ENCODE data around the gene ST3GAL3.

ST3GAL3 gene

GRCh38 chr1:43799656-43800635 lies 92.6 kb downstream of the ST3GAL3 start:
- Histone ChIP-seq H3K4me3 (ENCODE audit: insufficient read length, low read depth) (no peak overlapping the region), H3K27me3 (ENCODE audit: insufficient read depth, insufficient read length) (no peaks in the 10 kb centered on the region), H3K4me1 (ENCODE audit: insufficient read depth, insufficient read length) (peaks cover 2% of the 10 kb centered on the region), H3K36me3 (ENCODE audit: insufficient read depth, insufficient read length, low read length) (peaks cover 8% of the 10 kb centered on the region), H3K9ac (ENCODE audit: insufficient read length, low read depth) (no peak overlapping the region), H3K9me3 (ENCODE audit: insufficient read depth, low read length) (no peaks in the 10 kb centered on the region)
- TF ChIP-seq SUZ12 (IDR thresholded peaks at IDR 0.05; ENCODE audit: extremely low read depth, insufficient read depth, insufficient read length) (no peak), YY1 (IDR thresholded peaks at IDR 0.05; ENCODE audit: insufficient read depth, insufficient read length) (no peak), ZNF274 (IDR thresholded peaks at IDR 0.05; ENCODE audit: low read depth, low read length) (no peak)
- no peak for DNase-seq (ENCODE audit: low read depth, low spot score)

GRCh38 chr1:43800771-43801170 lies 93.4 kb downstream of the ST3GAL3 start:
- Histone ChIP-seq H3K4me3 (ENCODE audit: insufficient read length, low read depth) (no peak overlapping the region), H3K9me3 (ENCODE audit: insufficient read depth, low read length) (no peaks in the 10 kb centered on the region), H3K4me1 (ENCODE audit: insufficient read depth, insufficient read length) (peaks cover 2% of the 10 kb centered on the region), H3K36me3 (ENCODE audit: insufficient read depth, insufficient read length, low read length) (peaks cover 8% of the 10 kb centered on the region), H3K27me3 (ENCODE audit: insufficient read depth, insufficient read length) (no peaks in the 10 kb centered on the region), H3K9ac (ENCODE audit: insufficient read length, low read depth) (no peak overlapping the region)
- DNase-seq (ENCODE audit: low read depth, low spot score): no peak
- no peak for TF ChIP-seq SUZ12 (IDR thresholded peaks at IDR 0.05; ENCODE audit: extremely low read depth, insufficient read depth, insufficient read length)
- no peak for TF ChIP-seq YY1 (IDR thresholded peaks at IDR 0.05; ENCODE audit: insufficient read depth, insufficient read length)
- TF ChIP-seq ZNF274 (IDR thresholded peaks at IDR 0.05; ENCODE audit: low read depth, low read length): no peak

- Histone ChIP-seq H3K9ac (ENCODE audit: insufficient read length, low read depth) (no peak overlapping the region), H3K9me3 (ENCODE audit: insufficient read depth, low read length) (no peaks in the 10 kb centered on the region), H3K4me3 (ENCODE audit: insufficient read length, low read depth) (no peak overlapping the region), H3K36me3 (ENCODE audit: insufficient read depth, insufficient read length, low read length) (peaks cover 8% of the 10 kb centered on the region), H3K4me1 (ENCODE audit: insufficient read depth, insufficient read length) (peaks cover 2% of the 10 kb centered on the region), H3K27me3 (ENCODE audit: insufficient read depth, insufficient read length) (no peaks in the 10 kb centered on the region)
- DNase-seq (ENCODE audit: low read depth, low spot score): no peak
- TF ChIP-seq ZNF274 (IDR thresholded peaks at IDR 0.05; ENCODE audit: low read depth, low read length): no peak
- TF ChIP-seq YY1 (IDR thresholded peaks at IDR 0.05; ENCODE audit: insufficient read depth, insufficient read length): no peak
- no peak for TF ChIP-seq SUZ12 (IDR thresholded peaks at IDR 0.05; ENCODE audit: extremely low read depth, insufficient read depth, insufficient read length)
Observed at GRCh38 chr1:43801203-43801602, 93.9 kb downstream of the ST3GAL3 start.

GRCh38 chr1:43802356-43802980 lies 95.1 kb downstream of the ST3GAL3 start:
- peaks cover 8% of the 10 kb centered on the region for H3K36me3 ChIP-seq (ENCODE audit: insufficient read depth, insufficient read length, low read length)
- no peak for TF ChIP-seq ZNF274 (IDR thresholded peaks at IDR 0.05; ENCODE audit: low read depth, low read length)
- TF ChIP-seq YY1 (IDR thresholded peaks at IDR 0.05; ENCODE audit: insufficient read depth, insufficient read length): no peak
- no peak for TF ChIP-seq SUZ12 (IDR thresholded peaks at IDR 0.05; ENCODE audit: extremely low read depth, insufficient read depth, insufficient read length)
- DNase-seq (ENCODE audit: low read depth, low spot score): no peak
- H3K27me3 ChIP-seq (ENCODE audit: insufficient read depth, insufficient read length): no peaks in the 10 kb centered on the region
- no peak overlapping the region for H3K4me3 ChIP-seq (ENCODE audit: insufficient read length, low read depth)
- H3K4me1 ChIP-seq (ENCODE audit: insufficient read depth, insufficient read length): peaks cover 2% of the 10 kb centered on the region
- no peaks in the 10 kb centered on the region for H3K9me3 ChIP-seq (ENCODE audit: insufficient read depth, low read length)
- no peak overlapping the region for H3K9ac ChIP-seq (ENCODE audit: insufficient read length, low read depth)

GRCh38 chr1:43803105-43803504 lies 95.8 kb downstream of the ST3GAL3 start:
- no peak overlapping the region for H3K9ac ChIP-seq (ENCODE audit: insufficient read length, low read depth)
- no peaks in the 10 kb centered on the region for H3K9me3 ChIP-seq (ENCODE audit: insufficient read depth, low read length)
- TF ChIP-seq ZNF274 (IDR thresholded peaks at IDR 0.05; ENCODE audit: low read depth, low read length): no peak
- H3K4me3 ChIP-seq (ENCODE audit: insufficient read length, low read depth): no peak overlapping the region
- peaks cover 2% of the 10 kb centered on the region for H3K4me1 ChIP-seq (ENCODE audit: insufficient read depth, insufficient read length)
- DNase-seq (ENCODE audit: low read depth, low spot score): no peak
- H3K27me3 ChIP-seq (ENCODE audit: insufficient read depth, insufficient read length): no peaks in the 10 kb centered on the region
- H3K36me3 ChIP-seq (ENCODE audit: insufficient read depth, insufficient read length, low read length): peaks cover 8% of the 10 kb centered on the region

- peaks cover 2% of the 10 kb centered on the region for H3K4me1 ChIP-seq (ENCODE audit: insufficient read depth, insufficient read length)
- no peak overlapping the region for H3K9ac ChIP-seq (ENCODE audit: insufficient read length, low read depth)
- H3K4me3 ChIP-seq (ENCODE audit: insufficient read length, low read depth): no peak overlapping the region
- peaks cover 8% of the 10 kb centered on the region for H3K36me3 ChIP-seq (ENCODE audit: insufficient read depth, insufficient read length, low read length)
- no peaks in the 10 kb centered on the region for H3K27me3 ChIP-seq (ENCODE audit: insufficient read depth, insufficient read length)
- no peak for DNase-seq (ENCODE audit: low read depth, low spot score)
- H3K9me3 ChIP-seq (ENCODE audit: insufficient read depth, low read length): no peaks in the 10 kb centered on the region
- no peak for TF ChIP-seq ZNF274 (IDR thresholded peaks at IDR 0.05; ENCODE audit: low read depth, low read length)
- TF ChIP-seq YY1 (IDR thresholded peaks at IDR 0.05; ENCODE audit: insufficient read depth, insufficient read length): no peak
- TF ChIP-seq SUZ12 (IDR thresholded peaks at IDR 0.05; ENCODE audit: extremely low read depth, insufficient read depth, insufficient read length): no peak
Observed at GRCh38 chr1:43803646-43804045, 96.3 kb downstream of the ST3GAL3 start.

- H3K9ac ChIP-seq (ENCODE audit: insufficient read length, low read depth): no peak overlapping the region
- TF ChIP-seq ZNF274 (IDR thresholded peaks at IDR 0.05; ENCODE audit: low read depth, low read length) (no peak), SUZ12 (IDR thresholded peaks at IDR 0.05; ENCODE audit: extremely low read depth, insufficient read depth, insufficient read length) (no peak), YY1 (IDR thresholded peaks at IDR 0.05; ENCODE audit: insufficient read depth, insufficient read length) (no peak)
- no peaks in the 10 kb centered on the region for H3K27me3 ChIP-seq (ENCODE audit: insufficient read depth, insufficient read length)
- DNase-seq (ENCODE audit: low read depth, low spot score): no peak
- H3K36me3 ChIP-seq (ENCODE audit: insufficient read depth, insufficient read length, low read length): peaks cover 8% of the 10 kb centered on the region
- H3K4me3 ChIP-seq (ENCODE audit: insufficient read length, low read depth): no peak overlapping the region
- H3K9me3 ChIP-seq (ENCODE audit: insufficient read depth, low read length): no peaks in the 10 kb centered on the region
- H3K4me1 ChIP-seq (ENCODE audit: insufficient read depth, insufficient read length): peaks cover 2% of the 10 kb centered on the region
Observed at GRCh38 chr1:43804569-43804968, 97.2 kb downstream of the ST3GAL3 start.

All from NT2/D1 (cell line).